Measurements from ENCODE around the gene SPACA9.

SPACA9 gene

DNA sequence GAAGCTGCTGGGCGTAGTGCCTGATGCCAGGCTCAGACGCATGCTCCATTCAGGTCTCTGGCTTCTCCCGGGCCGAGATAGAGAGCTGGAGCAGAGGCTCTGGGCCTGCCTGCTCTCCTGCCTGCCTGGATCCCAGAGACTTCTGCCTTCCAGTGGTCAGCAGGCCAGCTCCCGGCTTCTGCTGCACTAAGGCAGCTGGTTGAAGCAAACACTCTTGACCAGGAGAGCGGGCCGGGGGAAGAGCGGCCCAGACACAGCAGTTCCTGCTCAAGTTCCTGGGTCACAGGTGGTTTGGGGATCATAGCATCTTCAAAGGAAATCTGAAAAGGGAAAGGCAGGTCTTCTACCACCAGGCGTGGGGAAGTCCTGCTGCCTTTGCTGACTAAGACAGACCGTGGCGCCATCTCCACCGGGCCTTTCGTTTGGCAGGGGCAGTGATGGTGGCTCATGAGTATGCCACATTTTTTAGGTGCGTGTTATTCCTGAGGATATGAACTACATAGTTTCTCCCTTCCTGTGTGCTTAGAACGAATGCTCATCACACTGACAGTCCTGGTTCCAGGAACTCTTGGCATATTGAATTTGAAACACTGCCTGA, 31.7 kb upstream of the SPACA9 start:
- no peaks in the 10 kb centered on the region for H3K9me3 ChIP-seq (ENCODE audit: control insufficient read depth in 2 of 2, low read length in 2 of 2)
- no peak overlapping the region for H3K4me3 ChIP-seq (ENCODE audit: low read length in 2 of 2)
- no peaks in the 10 kb centered on the region for H3K36me3 ChIP-seq (ENCODE audit: control insufficient read depth in 2 of 2, insufficient read depth in 2 of 2, low read length in 2 of 2)
- H3K9ac ChIP-seq (ENCODE audit: low read length in 2 of 2) = no peak overlapping the region
- H3K27me3 ChIP-seq (ENCODE audit: control insufficient read depth in 1 of 2, insufficient read depth in 2 of 2, low read length in 2 of 2) = no peaks in the 10 kb centered on the region
- H3K27ac ChIP-seq (ENCODE audit: low read length) = no peak overlapping the region
- peaks cover 12% of the 10 kb centered on the region for H3K4me1 ChIP-seq (ENCODE audit: control insufficient read depth, insufficient read depth, low read length)

DNA sequence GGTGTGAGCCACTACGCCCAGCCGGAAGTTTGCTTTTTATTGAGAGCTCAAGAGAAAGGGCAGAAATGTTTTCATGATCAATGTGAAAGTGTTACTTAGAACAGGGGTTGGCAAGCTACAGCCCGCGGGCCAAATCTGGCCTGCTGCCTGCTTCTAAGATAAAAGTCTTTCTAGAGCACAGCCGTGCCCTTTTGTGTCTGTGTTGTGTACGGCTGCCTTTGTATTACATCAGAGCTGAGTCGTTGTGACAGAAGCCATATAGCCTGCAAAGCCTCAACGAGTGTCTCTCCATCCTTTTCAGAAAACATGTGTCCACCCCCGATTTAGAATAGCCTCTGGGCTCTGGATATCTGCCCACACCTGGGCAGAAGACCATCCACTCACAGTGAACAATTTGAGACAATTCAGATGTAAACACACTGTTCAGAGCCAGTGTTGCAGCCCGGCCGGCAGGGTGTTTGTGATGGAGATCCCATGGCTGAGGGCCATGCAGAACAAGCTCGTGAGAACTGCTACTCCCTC, 29.5 kb upstream of the SPACA9 start:
- no peaks in the 10 kb centered on the region for H3K36me3 ChIP-seq (ENCODE audit: control insufficient read depth in 2 of 2, insufficient read depth in 2 of 2, low read length in 2 of 2)
- H3K27ac ChIP-seq (ENCODE audit: low read length) = peak overlapping the region; percentile 67
- no peaks in the 10 kb centered on the region for H3K9me3 ChIP-seq (ENCODE audit: control insufficient read depth in 2 of 2, low read length in 2 of 2)
- no peak overlapping the region for H3K9ac ChIP-seq (ENCODE audit: low read length in 2 of 2)
- peaks cover 12% of the 10 kb centered on the region for H3K4me1 ChIP-seq (ENCODE audit: control insufficient read depth, insufficient read depth, low read length)
- H3K4me3 ChIP-seq (ENCODE audit: low read length in 2 of 2) = peak overlapping the region in 1 of 2 donors; percentile 35
- H3K27me3 ChIP-seq (ENCODE audit: control insufficient read depth in 1 of 2, insufficient read depth in 2 of 2, low read length in 2 of 2) = no peaks in the 10 kb centered on the region

DNA sequence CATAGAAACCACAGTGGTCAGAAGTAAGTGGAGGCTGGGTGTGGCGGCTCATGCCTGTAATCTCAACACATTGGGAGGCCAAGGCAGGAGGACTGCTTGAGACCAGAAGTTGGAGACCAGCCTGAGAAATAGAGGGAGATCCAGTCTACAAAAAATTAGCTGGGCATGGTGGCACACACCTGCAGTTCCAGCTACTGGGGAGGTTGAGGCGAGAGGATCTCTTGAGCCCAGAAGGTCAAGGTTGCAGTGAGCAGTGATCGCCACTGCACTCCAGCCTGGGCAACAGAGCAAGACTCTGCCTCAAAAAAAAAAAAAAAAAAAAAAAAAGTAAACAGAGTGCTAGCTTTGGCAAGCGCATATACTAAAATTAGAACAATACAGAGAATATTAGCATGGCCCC, 25.2 kb upstream of the SPACA9 start:
- H3K27ac ChIP-seq (ENCODE audit: low read length) = no peak overlapping the region
- no peak overlapping the region for H3K9ac ChIP-seq (ENCODE audit: low read length in 2 of 2)
- no peaks in the 10 kb centered on the region for H3K9me3 ChIP-seq (ENCODE audit: control insufficient read depth in 2 of 2, low read length in 2 of 2)
- H3K27me3 ChIP-seq (ENCODE audit: control insufficient read depth in 1 of 2, insufficient read depth in 2 of 2, low read length in 2 of 2) = no peaks in the 10 kb centered on the region
- no peak overlapping the region for H3K4me3 ChIP-seq (ENCODE audit: low read length in 2 of 2)
- no peaks in the 10 kb centered on the region for H3K36me3 ChIP-seq (ENCODE audit: control insufficient read depth in 2 of 2, insufficient read depth in 2 of 2, low read length in 2 of 2)
- H3K4me1 ChIP-seq (ENCODE audit: control insufficient read depth, insufficient read depth, low read length) = peaks cover 37% of the 10 kb centered on the region

DNA sequence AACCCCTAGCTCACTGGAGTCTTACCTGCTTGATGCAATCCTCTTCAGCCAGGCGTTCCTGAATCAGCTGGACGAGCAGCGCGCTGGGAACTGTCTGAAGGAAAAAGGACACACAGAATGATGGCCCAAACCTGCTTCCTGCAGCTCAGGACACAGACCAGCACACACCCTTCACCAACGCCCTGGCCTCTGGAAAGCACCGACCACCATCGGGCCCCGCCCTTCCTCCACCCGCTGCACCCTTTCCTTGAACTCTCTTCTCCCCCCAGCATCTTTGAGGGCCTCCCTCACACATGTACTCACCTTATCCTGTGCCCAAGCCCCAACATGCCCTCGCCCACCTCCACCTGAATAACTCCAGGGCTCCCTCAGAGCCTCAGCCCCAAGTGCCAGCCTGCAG, 23.9 kb upstream of the SPACA9 start:
- H3K27me3 ChIP-seq (ENCODE audit: control insufficient read depth in 1 of 2, insufficient read depth in 2 of 2, low read length in 2 of 2) = no peaks in the 10 kb centered on the region
- no peak overlapping the region for H3K4me3 ChIP-seq (ENCODE audit: low read length in 2 of 2)
- H3K27ac ChIP-seq (ENCODE audit: low read length) = no peak overlapping the region
- peaks cover 40% of the 10 kb centered on the region for H3K4me1 ChIP-seq (ENCODE audit: control insufficient read depth, insufficient read depth, low read length)
- no peaks in the 10 kb centered on the region for H3K36me3 ChIP-seq (ENCODE audit: control insufficient read depth in 2 of 2, insufficient read depth in 2 of 2, low read length in 2 of 2)
- no peaks in the 10 kb centered on the region for H3K9me3 ChIP-seq (ENCODE audit: control insufficient read depth in 2 of 2, low read length in 2 of 2)
- H3K9ac ChIP-seq (ENCODE audit: low read length in 2 of 2) = no peak overlapping the region

DNA sequence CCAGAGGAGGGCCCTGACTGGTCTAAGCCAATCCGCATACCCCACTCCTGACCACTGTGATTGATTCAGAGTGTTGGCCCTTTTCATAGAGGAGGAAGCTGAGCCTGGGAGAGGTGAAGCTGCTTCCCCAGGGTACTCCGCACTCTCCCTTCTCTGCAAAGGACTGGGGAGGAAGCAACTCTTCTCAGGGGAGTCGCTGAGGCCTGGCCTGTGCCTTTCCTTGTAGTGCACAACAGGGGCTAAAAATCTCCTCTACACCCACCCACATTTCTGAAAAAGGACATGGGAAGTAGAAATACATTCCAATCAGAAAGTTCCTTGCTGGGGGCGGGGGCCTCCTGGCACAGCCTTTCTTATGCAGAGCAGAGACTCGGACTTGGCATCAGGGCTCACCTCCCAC, 22.8 kb upstream of the SPACA9 start:
- Histone ChIP-seq H3K4me3 (ENCODE audit: low read length in 2 of 2) (no peak overlapping the region), H3K9me3 (ENCODE audit: control insufficient read depth in 2 of 2, low read length in 2 of 2) (no peaks in the 10 kb centered on the region), H3K36me3 (ENCODE audit: control insufficient read depth in 2 of 2, insufficient read depth in 2 of 2, low read length in 2 of 2) (no peaks in the 10 kb centered on the region), H3K4me1 (ENCODE audit: control insufficient read depth, insufficient read depth, low read length) (peaks cover 40% of the 10 kb centered on the region), H3K9ac (ENCODE audit: low read length in 2 of 2) (no peak overlapping the region), H3K27ac (ENCODE audit: low read length) (peak overlapping the region; percentile 92), H3K27me3 (ENCODE audit: control insufficient read depth in 1 of 2, insufficient read depth in 2 of 2, low read length in 2 of 2) (no peaks in the 10 kb centered on the region)

DNA sequence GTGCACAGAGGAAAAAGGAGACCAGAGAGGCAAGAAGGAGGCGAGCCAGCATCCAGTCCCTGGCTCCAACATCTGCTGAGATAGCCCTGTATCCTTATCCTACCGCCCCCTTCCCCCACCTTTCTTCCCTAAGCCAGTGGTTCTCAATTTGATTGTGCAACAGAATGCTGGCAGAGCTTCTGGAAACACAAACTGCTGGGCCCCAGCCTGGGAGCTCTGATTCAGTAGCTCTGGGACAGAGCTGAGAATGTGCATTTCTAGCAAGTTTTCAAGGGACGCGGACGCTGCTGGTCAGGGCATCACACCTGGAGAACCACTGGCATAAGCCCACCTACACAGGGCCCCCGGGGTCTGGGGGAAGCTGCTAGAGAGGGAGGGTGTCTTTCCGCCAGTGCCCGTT, 21.7 kb upstream of the SPACA9 start:
- peak overlapping the region; percentile 28 to 66 for H3K9ac ChIP-seq (ENCODE audit: low read length in 2 of 2)
- no peaks in the 10 kb centered on the region for H3K36me3 ChIP-seq (ENCODE audit: control insufficient read depth in 2 of 2, insufficient read depth in 2 of 2, low read length in 2 of 2)
- H3K27ac ChIP-seq (ENCODE audit: low read length) = peak overlapping the region; percentile 92
- peak overlapping the region in 1 of 2 donors; percentile 47 for H3K4me3 ChIP-seq (ENCODE audit: low read length in 2 of 2)
- peaks cover 34% of the 10 kb centered on the region for H3K4me1 ChIP-seq (ENCODE audit: control insufficient read depth, insufficient read depth, low read length)
- no peaks in the 10 kb centered on the region for H3K27me3 ChIP-seq (ENCODE audit: control insufficient read depth in 1 of 2, insufficient read depth in 2 of 2, low read length in 2 of 2)
- H3K9me3 ChIP-seq (ENCODE audit: control insufficient read depth in 2 of 2, low read length in 2 of 2) = no peaks in the 10 kb centered on the region

DNA sequence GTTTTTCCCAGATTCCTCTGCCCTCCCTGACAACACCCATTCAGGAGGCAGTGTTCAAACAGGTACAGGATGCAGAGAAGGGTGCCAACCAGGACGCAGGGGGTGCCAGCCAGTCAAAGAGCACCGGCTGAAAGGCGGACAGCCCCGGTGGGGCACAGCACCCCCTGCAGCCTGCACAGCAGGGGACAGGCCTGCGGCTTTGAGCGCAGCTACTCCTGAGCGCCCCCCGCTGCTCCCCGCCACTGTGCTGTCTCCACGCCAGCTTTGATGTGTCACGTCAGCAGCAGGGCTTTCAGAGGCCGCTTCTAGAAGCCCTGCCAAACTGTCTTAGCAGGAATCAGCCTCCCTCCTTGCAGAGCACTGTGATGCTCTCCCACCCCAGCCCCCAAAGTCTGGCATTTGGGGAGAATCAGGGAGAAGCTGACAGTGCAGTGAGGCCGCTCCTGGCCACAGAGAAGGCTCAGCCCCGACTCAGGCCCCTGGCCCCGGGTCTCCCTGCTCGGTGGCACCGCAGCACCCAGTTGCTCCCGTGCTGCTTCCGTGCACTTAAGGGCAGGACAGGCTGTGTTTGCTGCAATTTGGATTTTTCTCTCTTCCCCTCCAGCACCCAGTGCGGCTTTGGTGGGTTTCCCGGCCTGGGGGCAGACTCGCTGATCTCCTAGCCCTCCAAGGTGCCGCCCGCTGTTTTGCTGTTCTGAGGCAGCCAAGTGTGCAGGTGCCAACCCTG, 20.9 kb upstream of the SPACA9 start:
- Histone ChIP-seq H3K4me1 (ENCODE audit: control insufficient read depth, insufficient read depth, low read length) (peaks cover 34% of the 10 kb centered on the region), H3K36me3 (ENCODE audit: control insufficient read depth in 2 of 2, insufficient read depth in 2 of 2, low read length in 2 of 2) (no peaks in the 10 kb centered on the region), H3K4me3 (ENCODE audit: low read length in 2 of 2) (peak overlapping the region in 1 of 2 donors; percentile 47), H3K27me3 (ENCODE audit: control insufficient read depth in 1 of 2, insufficient read depth in 2 of 2, low read length in 2 of 2) (no peaks in the 10 kb centered on the region), H3K9me3 (ENCODE audit: control insufficient read depth in 2 of 2, low read length in 2 of 2) (no peaks in the 10 kb centered on the region), H3K9ac (ENCODE audit: low read length in 2 of 2) (peak overlapping the region; percentile 28 to 66), H3K27ac (ENCODE audit: low read length) (peak overlapping the region; percentile 92)

DNA sequence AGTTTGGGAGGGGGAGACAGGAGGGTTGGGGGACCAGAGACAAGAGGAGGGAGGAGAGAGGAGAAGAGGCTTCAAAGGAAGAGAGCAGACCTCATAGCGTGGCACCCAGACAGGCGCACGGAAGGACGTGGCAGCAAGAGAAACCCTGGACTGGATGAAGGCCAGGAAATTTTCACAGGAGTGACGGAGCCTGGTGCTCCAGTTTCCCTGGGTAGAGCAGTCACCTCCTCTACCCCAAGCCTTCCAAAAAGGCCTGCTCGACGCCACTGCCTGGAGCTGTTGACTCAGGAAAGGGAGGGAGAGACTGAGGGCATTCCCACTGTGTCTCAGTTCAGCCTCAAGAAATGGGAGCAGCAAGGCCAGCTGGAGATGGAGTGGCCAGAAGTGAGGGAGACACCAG, 19.9 kb upstream of the SPACA9 start:
- Histone ChIP-seq H3K27ac (ENCODE audit: low read length) (peak overlapping the region; percentile 92), H3K4me3 (ENCODE audit: low read length in 2 of 2) (no peak overlapping the region), H3K9ac (ENCODE audit: low read length in 2 of 2) (no peak overlapping the region), H3K9me3 (ENCODE audit: control insufficient read depth in 2 of 2, low read length in 2 of 2) (no peaks in the 10 kb centered on the region), H3K36me3 (ENCODE audit: control insufficient read depth in 2 of 2, insufficient read depth in 2 of 2, low read length in 2 of 2) (no peaks in the 10 kb centered on the region), H3K4me1 (ENCODE audit: control insufficient read depth, insufficient read depth, low read length) (peaks cover 34% of the 10 kb centered on the region), H3K27me3 (ENCODE audit: control insufficient read depth in 1 of 2, insufficient read depth in 2 of 2, low read length in 2 of 2) (no peaks in the 10 kb centered on the region)

DNA sequence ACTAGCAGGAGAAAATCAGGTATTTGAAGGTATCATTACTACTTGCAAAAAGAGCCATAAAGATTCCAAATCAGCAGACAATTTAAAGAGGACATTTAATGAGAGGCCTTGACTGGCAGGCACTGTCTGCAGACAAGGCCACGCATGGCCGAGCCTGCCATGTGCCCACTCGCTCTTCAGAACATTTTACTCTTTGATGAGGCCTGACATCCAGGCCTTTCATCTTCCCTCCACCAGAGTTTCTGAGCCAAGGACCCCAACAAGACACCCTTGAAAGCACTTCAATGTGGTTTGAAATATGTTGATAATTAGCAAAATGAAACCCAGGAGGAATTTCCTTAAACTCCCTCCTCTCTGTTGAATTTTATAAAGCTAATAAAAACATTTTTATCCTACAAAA, 17.0 kb upstream of the SPACA9 start:
- Histone ChIP-seq H3K9me3 (ENCODE audit: control insufficient read depth in 2 of 2, low read length in 2 of 2) (no peaks in the 10 kb centered on the region), H3K9ac (ENCODE audit: low read length in 2 of 2) (no peak overlapping the region), H3K27ac (ENCODE audit: low read length) (no peak overlapping the region), H3K27me3 (ENCODE audit: control insufficient read depth in 1 of 2, insufficient read depth in 2 of 2, low read length in 2 of 2) (no peaks in the 10 kb centered on the region), H3K36me3 (ENCODE audit: control insufficient read depth in 2 of 2, insufficient read depth in 2 of 2, low read length in 2 of 2) (no peaks in the 10 kb centered on the region), H3K4me1 (ENCODE audit: control insufficient read depth, insufficient read depth, low read length) (peaks cover 24% of the 10 kb centered on the region), H3K4me3 (ENCODE audit: low read length in 2 of 2) (no peak overlapping the region)

DNA sequence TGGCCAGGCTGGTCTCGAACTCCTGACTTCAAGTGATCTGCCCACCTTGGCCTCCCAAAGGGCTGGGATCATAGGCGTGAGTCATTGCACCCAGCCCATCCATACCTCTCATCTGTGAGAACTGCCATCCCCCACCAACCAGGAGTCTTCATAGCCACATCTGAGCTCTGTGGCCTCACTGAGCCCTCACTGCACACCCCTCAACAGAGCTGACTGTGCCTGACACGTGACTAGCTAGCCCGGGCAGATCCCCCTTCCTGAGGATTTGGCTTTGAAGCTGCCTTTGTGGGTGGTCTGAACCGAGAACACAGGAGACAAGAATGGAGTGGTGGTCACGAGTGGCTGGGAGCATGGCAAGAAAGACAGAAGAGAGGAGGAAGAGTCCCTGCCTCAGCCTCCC, 16.2 kb upstream of the SPACA9 start:
- no peaks in the 10 kb centered on the region for H3K9me3 ChIP-seq (ENCODE audit: control insufficient read depth in 2 of 2, low read length in 2 of 2)
- peaks cover 15% of the 10 kb centered on the region for H3K4me1 ChIP-seq (ENCODE audit: control insufficient read depth, insufficient read depth, low read length)
- no peak overlapping the region for H3K4me3 ChIP-seq (ENCODE audit: low read length in 2 of 2)
- no peak overlapping the region for H3K9ac ChIP-seq (ENCODE audit: low read length in 2 of 2)
- no peak overlapping the region for H3K27ac ChIP-seq (ENCODE audit: low read length)
- H3K27me3 ChIP-seq (ENCODE audit: control insufficient read depth in 1 of 2, insufficient read depth in 2 of 2, low read length in 2 of 2) = no peaks in the 10 kb centered on the region
- no peaks in the 10 kb centered on the region for H3K36me3 ChIP-seq (ENCODE audit: control insufficient read depth in 2 of 2, insufficient read depth in 2 of 2, low read length in 2 of 2)

DNA sequence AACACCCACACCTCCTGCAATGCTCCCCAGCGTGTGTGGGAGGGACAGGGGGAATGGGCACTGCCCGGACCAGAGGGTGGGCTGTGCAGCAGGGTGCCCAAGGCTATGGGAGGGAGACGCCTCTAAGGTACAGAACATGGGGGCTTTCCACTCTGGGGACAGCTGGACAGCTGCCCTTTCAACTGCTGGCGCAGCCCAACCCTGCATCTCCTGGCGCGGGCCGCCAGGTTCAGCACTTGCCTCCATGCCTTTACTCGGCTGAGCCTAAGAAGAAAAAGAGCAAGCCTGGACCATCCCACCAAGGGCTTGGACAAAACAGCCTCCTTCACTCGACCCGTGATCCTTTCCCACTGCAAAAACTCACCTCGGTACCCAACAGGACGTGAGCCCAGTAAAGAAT, 15.6 kb upstream of the SPACA9 start:
- no peaks in the 10 kb centered on the region for H3K27me3 ChIP-seq (ENCODE audit: control insufficient read depth in 1 of 2, insufficient read depth in 2 of 2, low read length in 2 of 2)
- no peaks in the 10 kb centered on the region for H3K36me3 ChIP-seq (ENCODE audit: control insufficient read depth in 2 of 2, insufficient read depth in 2 of 2, low read length in 2 of 2)
- H3K4me1 ChIP-seq (ENCODE audit: control insufficient read depth, insufficient read depth, low read length) = peaks cover 9% of the 10 kb centered on the region
- H3K4me3 ChIP-seq (ENCODE audit: low read length in 2 of 2) = no peak overlapping the region
- no peak overlapping the region for H3K27ac ChIP-seq (ENCODE audit: low read length)
- no peaks in the 10 kb centered on the region for H3K9me3 ChIP-seq (ENCODE audit: control insufficient read depth in 2 of 2, low read length in 2 of 2)
- H3K9ac ChIP-seq (ENCODE audit: low read length in 2 of 2) = no peak overlapping the region
